Panc1 (cell line): ENCODE data around the gene GNAS. TPM values are rescaled to one million over a fixed set of nuclear protein-coding genes. Genes with fewer than 3 reads are reported as not detected.

ENCODE experiments used
- ATAC-seq: fragments of 200-7000 bp; cut with Tn5 transposase; 2 replicates; pipeline ENCODE4 v1.9.1; 2020; ENCODE audit warnings: mild to moderate bottlenecking, moderate library complexity
- BruUV-seq: library from RNA; stranded (reverse); fragments of 400-500 nt; replicated peaks from 2 replicates; lab custom pipeline; 2021; lab: Mats Ljungman, UMichigan
- CTCF ChIA-PET: fragments of 300-600 bp; sonication (Branson Sonifier 250); formaldehyde crosslinking; loops from one replicate; lab custom pipeline; 2022; ENCODE audit warnings: antibody characterized with exemption; lab: Charles Lee
- POLR2A ChIA-PET: fragments of 300-600 bp; sonication (Branson Sonifier 250); formaldehyde crosslinking; loops from one replicate; lab custom pipeline; 2022; ENCODE audit warnings: antibody characterized with exemption; lab: Charles Lee
- DNase-seq: peaks from one replicate; pipeline ENCODE4 v3.0.0-alpha.2; 2010; ENCODE audit warnings: low read depth, low spot score
- H3K27ac ChIP-seq: 2 replicates; pipeline ENCODE4 v1.5.1; 2011; ENCODE audit warnings: mild to moderate bottlenecking, low read length, inconsistent platforms
- H3K27me3 ChIP-seq: fragments of 200-500 bp; sonication (Bioruptor generic); 2 replicates; pipeline ENCODE4 v1.6.0; 2014; ENCODE audit warnings: low read length, inconsistent platforms; ENCODE audit not compliant: control insufficient read depth, insufficient read depth
- H3K36me3 ChIP-seq: fragments of 200-500 bp; sonication (Bioruptor generic); 2 replicates; pipeline ENCODE4 v1.5.1; 2014; ENCODE audit warnings: inconsistent platforms, mild to moderate bottlenecking, low read length, moderate library complexity; ENCODE audit not compliant: control insufficient read depth, insufficient read depth
- H3K4me1 ChIP-seq: 2 replicates; pipeline ENCODE4 v1.5.1; 2011; ENCODE audit warnings: inconsistent platforms, mild to moderate bottlenecking, low read length, moderate library complexity; ENCODE audit not compliant: control insufficient read depth, insufficient read depth
- H3K4me3 ChIP-seq, 2 experiments: 2 replicates each; pipeline ENCODE4 v1.5.1; 2011 to 2012; ENCODE audit warnings: low read depth in 2 of 2, low read length in 2 of 2, mild to moderate bottlenecking in 2 of 2, inconsistent platforms in 1 of 2, moderate library complexity in 1 of 2
- H3K9me3 ChIP-seq: fragments of 200-500 bp; sonication (Bioruptor generic); 2 replicates; pipeline ENCODE4 v1.5.1; 2014; ENCODE audit warnings: low read depth, mild to moderate bottlenecking, inconsistent platforms, low read length, moderate library complexity; ENCODE audit not compliant: control insufficient read depth, insufficient read depth
- POLR2AphosphoS5 ChIP-seq: IDR thresholded peaks from 2 replicates; pipeline ENCODE4 v1.6.1; 2012; ENCODE audit warnings: mild to moderate bottlenecking, low read depth, low read length, moderate library complexity
- SIN3A ChIP-seq: IDR thresholded peaks from 2 replicates; pipeline ENCODE4 v1.6.1; 2012; ENCODE audit warnings: low read depth, mild to moderate bottlenecking, low read length, moderate library complexity, borderline replicate concordance; ENCODE audit not compliant: insufficient read depth
- TCF7L2 ChIP-seq: IDR thresholded peaks from 2 replicates; pipeline ENCODE4 v1.6.1; 2011; ENCODE audit warnings: mild to moderate bottlenecking, low read depth, low read length, inconsistent platforms
- in situ Hi-C: cut with HindIII; loops from 2 replicates; pipeline ENCODE4 v1.10.0; 2016; ENCODE audit warnings: low sequenced_read_pairs, low pct_unique_long_range_greater_than_20kb
- intact Hi-C: fragments of 100-400 bp; cut with micrococcal nuclease; formaldehyde crosslinking; loops from one replicate; pipeline ENCODE4 v1.10.0; 2022; ENCODE audit not compliant: unreplicated experiment
- total RNA-seq: library from RNA; stranded (reverse); gene quantifications from one replicate; pipeline ENCODE4 v1.2.1, GENCODE V29; 2021; ENCODE audit not compliant: unreplicated experiment
- TF ChIP-seq, protein P1 (sequence below): fragments of 450-650 bp; IDR thresholded peaks from 2 replicates; pipeline ENCODE4 v1.5.1; 2017; ENCODE audit warnings: mild to moderate bottlenecking
- TF ChIP-seq, protein P2 (sequence below), 2 experiments: IDR thresholded peaks; 2 replicates each; pipeline ENCODE4 v1.6.1; 2011 to 2012; ENCODE audit warnings: low read depth in 2 of 2, control low read depth in 1 of 2, low read length in 1 of 2, mild to moderate bottlenecking in 1 of 2, moderate library complexity in 1 of 2; ENCODE audit not compliant: insufficient read depth in 1 of 2

The GNAS gene
- total RNA-seq, 1 experiment from 2014 or later, result 756 TPM

DNA sequence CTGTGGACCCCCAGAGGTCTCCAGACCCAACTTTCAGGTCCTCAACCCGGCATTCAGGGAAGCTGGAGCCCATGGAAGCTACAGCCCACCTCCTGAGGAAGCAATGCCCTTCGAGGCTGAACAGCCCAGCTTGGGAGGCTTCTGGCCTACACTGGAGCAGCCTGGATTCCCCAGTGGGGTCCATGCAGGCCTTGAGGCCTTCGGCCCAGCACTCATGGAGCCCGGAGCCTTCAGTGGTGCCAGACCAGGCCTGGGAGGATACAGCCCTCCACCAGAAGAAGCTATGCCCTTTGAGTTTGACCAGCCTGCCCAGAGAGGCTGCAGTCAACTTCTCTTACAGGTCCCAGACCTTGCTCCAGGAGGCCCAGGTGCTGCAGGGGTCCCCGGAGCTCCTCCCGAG is 950 bp downstream of the GNAS start:
- ChIA-PET POLR2A (no interaction called here), CTCF (no interaction called here)
- TF ChIP-seq, protein P1, sequence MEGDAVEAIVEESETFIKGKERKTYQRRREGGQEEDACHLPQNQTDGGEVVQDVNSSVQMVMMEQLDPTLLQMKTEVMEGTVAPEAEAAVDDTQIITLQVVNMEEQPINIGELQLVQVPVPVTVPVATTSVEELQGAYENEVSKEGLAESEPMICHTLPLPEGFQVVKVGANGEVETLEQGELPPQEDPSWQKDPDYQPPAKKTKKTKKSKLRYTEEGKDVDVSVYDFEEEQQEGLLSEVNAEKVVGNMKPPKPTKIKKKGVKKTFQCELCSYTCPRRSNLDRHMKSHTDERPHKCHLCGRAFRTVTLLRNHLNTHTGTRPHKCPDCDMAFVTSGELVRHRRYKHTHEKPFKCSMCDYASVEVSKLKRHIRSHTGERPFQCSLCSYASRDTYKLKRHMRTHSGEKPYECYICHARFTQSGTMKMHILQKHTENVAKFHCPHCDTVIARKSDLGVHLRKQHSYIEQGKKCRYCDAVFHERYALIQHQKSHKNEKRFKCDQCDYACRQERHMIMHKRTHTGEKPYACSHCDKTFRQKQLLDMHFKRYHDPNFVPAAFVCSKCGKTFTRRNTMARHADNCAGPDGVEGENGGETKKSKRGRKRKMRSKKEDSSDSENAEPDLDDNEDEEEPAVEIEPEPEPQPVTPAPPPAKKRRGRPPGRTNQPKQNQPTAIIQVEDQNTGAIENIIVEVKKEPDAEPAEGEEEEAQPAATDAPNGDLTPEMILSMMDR, result no peak
- TF ChIP-seq SIN3A, result no peak
- no peak for TF ChIP-seq TCF7L2
- TF ChIP-seq, protein P2, sequence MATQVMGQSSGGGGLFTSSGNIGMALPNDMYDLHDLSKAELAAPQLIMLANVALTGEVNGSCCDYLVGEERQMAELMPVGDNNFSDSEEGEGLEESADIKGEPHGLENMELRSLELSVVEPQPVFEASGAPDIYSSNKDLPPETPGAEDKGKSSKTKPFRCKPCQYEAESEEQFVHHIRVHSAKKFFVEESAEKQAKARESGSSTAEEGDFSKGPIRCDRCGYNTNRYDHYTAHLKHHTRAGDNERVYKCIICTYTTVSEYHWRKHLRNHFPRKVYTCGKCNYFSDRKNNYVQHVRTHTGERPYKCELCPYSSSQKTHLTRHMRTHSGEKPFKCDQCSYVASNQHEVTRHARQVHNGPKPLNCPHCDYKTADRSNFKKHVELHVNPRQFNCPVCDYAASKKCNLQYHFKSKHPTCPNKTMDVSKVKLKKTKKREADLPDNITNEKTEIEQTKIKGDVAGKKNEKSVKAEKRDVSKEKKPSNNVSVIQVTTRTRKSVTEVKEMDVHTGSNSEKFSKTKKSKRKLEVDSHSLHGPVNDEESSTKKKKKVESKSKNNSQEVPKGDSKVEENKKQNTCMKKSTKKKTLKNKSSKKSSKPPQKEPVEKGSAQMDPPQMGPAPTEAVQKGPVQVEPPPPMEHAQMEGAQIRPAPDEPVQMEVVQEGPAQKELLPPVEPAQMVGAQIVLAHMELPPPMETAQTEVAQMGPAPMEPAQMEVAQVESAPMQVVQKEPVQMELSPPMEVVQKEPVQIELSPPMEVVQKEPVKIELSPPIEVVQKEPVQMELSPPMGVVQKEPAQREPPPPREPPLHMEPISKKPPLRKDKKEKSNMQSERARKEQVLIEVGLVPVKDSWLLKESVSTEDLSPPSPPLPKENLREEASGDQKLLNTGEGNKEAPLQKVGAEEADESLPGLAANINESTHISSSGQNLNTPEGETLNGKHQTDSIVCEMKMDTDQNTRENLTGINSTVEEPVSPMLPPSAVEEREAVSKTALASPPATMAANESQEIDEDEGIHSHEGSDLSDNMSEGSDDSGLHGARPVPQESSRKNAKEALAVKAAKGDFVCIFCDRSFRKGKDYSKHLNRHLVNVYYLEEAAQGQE (IDR thresholded peaks at IDR 0.05; ENCODE audit: insufficient read depth in 1 of 2, low read depth in 2 of 2, low read length in 1 of 2), result no peak
- TF ChIP-seq POLR2AphosphoS5, result no peak
- H3K27me3 ChIP-seq, result peaks cover 4% of the 10 kb centered on the region; the same call in 1 of the 2 replicates
- H3K4me1 ChIP-seq, result no peaks in the 10 kb centered on the region
- ATAC-seq (no peak), DNase-seq (no peak)
- no peak overlapping the region for H3K27ac ChIP-seq
- intact Hi-C loops (no loop called here), in situ Hi-C loops (no loop called here)
- no TSS peak for BruUV-seq
- no peak overlapping the region for H3K4me3 ChIP-seq
- H3K36me3 ChIP-seq, result no peaks in the 10 kb centered on the region
- H3K9me3 ChIP-seq, result no peaks in the 10 kb centered on the region

DNA sequence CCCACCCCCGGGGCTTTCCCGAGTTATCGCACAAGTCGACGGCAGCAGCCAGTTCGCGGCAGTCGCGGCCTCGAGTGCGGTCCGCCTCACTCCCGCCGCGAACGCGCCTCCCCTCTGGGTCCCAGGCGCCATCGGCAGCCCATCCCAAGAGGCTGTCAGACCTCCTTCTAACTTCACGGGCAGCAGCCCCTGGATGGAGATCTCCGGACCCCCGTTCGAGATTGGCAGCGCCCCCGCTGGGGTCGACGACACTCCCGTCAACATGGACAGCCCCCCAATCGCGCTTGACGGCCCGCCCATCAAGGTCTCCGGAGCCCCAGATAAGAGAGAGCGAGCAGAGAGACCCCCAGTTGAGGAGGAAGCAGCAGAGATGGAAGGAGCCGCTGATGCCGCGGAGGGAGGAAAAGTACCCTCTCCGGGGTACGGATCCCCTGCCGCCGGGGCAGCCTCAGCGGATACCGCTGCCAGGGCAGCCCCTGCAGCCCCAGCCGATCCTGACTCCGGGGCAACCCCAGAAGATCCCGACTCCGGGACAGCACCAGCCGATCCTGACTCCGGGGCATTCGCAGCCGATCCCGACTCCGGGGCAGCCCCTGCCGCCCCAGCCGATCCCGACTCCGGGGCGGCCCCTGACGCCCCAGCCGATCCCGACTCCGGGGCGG is 1.6 kb downstream of the GNAS start:
- DNase-seq (no peak), ATAC-seq (no peak)
- Histone ChIP-seq H3K4me1 (no peaks in the 10 kb centered on the region), H3K27me3 (0 out of 2 replicates have a peak, but pooled peaks cover 4% of the 10 kb centered on the region), H3K9me3 (no peaks in the 10 kb centered on the region), H3K4me3 (no peak overlapping the region), H3K36me3 (no peaks in the 10 kb centered on the region), H3K27ac (no peak overlapping the region)
- intact Hi-C loops, result no loop called here
- in situ Hi-C loops, result no loop called here
- BruUV-seq, result no TSS peak
- ChIA-PET CTCF (no interaction called here), POLR2A (no interaction called here)
- TF ChIP-seq TCF7L2, result no peak
- no peak for TF ChIP-seq POLR2AphosphoS5
- TF ChIP-seq SIN3A, result no peak
- TF ChIP-seq, protein P1, result no peak
- TF ChIP-seq, protein P2 (IDR thresholded peaks at IDR 0.05; ENCODE audit: insufficient read depth in 1 of 2, low read depth in 2 of 2, low read length in 1 of 2), result no peak
